Natural killer cell (primary cell): ENCODE data around the gene GDF15. TPM values are rescaled to one million over a fixed set of nuclear protein-coding genes. Genes with fewer than 3 reads are reported as not detected.

Experiments
- ATAC-seq, 3 donors: fragments of 150-1000 bp in 2 of 3; fragments of 200-7000 bp in 1 of 3; cut with Tn5 transposase; 1 replicate in 1 of 3; 2 replicates in 2 of 3; pipeline ENCODE4 v1.10.0; 2021; ENCODE audit warnings: mild to moderate bottlenecking in 2 of 3, moderate library complexity in 2 of 3
- DNase-seq, 2 donors: peaks; one replicate each; pipeline versions ENCODE4 v3.0.0 to v3.0.0-alpha.2; 2013 to 2021; ENCODE audit warnings: mixed read lengths in 1 of 2
- H3K27ac ChIP-seq: one replicate; pipeline ENCODE4 v1.5.1; 2013; ENCODE audit warnings: mild to moderate bottlenecking, low read length
- H3K27me3 ChIP-seq: one replicate; pipeline ENCODE4 v1.6.1; 2013; ENCODE audit warnings: low read length; ENCODE audit not compliant: control insufficient read depth, insufficient read depth
- H3K36me3 ChIP-seq: one replicate; pipeline ENCODE4 v1.6.1; 2013; ENCODE audit warnings: low read length; ENCODE audit not compliant: control insufficient read depth, insufficient read depth
- H3K4me1 ChIP-seq: one replicate; pipeline ENCODE4 v1.6.1; 2013; ENCODE audit warnings: low read length; ENCODE audit not compliant: control insufficient read depth, insufficient read depth
- H3K4me3 ChIP-seq: one replicate; pipeline ENCODE4 v1.5.1; 2013; ENCODE audit warnings: low read length
- H3K9me3 ChIP-seq: one replicate; pipeline ENCODE4 v1.6.1; 2013; ENCODE audit warnings: low read length; ENCODE audit not compliant: control insufficient read depth, insufficient read depth
- H3K27ac Mint-ChIP-seq, 2 donors: one replicate each; pipeline ENCODE4 v1.8.0; 2022; ENCODE audit warnings: mild to moderate bottlenecking in 2 of 2, mixed read lengths in 2 of 2, moderate library complexity in 1 of 2
- H3K27me3 Mint-ChIP-seq, 2 donors: one replicate each; pipeline ENCODE4 v1.8.0; 2022; ENCODE audit warnings: low read depth in 2 of 2, mixed read lengths in 2 of 2
- H3K36me3 Mint-ChIP-seq: one replicate; pipeline ENCODE4 v1.8.0; 2022; ENCODE audit warnings: mixed read lengths
- H3K4me1 Mint-ChIP-seq, 2 donors: one replicate each; pipeline ENCODE4 v1.8.0; 2022; ENCODE audit warnings: mixed read lengths in 2 of 2
- H3K4me3 Mint-ChIP-seq: one replicate; pipeline ENCODE4 v1.8.0; 2022; ENCODE audit warnings: mild to moderate bottlenecking, moderate library complexity, mixed read lengths
- H3K9me3 Mint-ChIP-seq, 2 donors: one replicate each; pipeline ENCODE4 v1.8.0; 2022; ENCODE audit warnings: mixed read lengths in 2 of 2
- CTCF ChIP-seq: fragments of 200-600 bp; IDR thresholded peaks from one replicate; pipeline ENCODE4 v1.8.0; 2022; ENCODE audit warnings: antibody characterized with exemption
- WGBS: methylation state at CpG from one replicate; pipeline ENCODE4 v1.1.7; 2013; ENCODE audit warnings: missing lambda C conversion rate; ENCODE audit not compliant: insufficient coverage; 5-methylcytosine and 5-hydroxymethylcytosine counted together
- intact Hi-C: fragments of 100-400 bp; cut with micrococcal nuclease; formaldehyde crosslinking; loops from one replicate; pipeline ENCODE4 v1.14.2; 2022
- total RNA-seq, 4 donors: library from RNA; stranded (reverse); fragments of 120-200 nt in 1 of 4; gene quantifications; one replicate each; pipeline versions ENCODE4 v1.2.3 to v1.2.4, GENCODE V29; 2013 to 2022

The GDF15 gene
- total RNA-seq, 3 donors from 2014 or later (not counting 1 experiment from before 2014, with no cell fraction given) = 0.85 to 1.5 TPM; not detected in 1

- Mint-ChIP-seq H3K9me3 (no peaks in the 10 kb centered on the region), H3K4me3 (peak overlapping the region; percentile 80), H3K27ac (no peak overlapping the region), H3K27me3 (no peaks in the 10 kb centered on the region), H3K4me1 (peaks cover 5 to 18% of the 10 kb centered on the region in 2 donors), H3K36me3 (no peaks in the 10 kb centered on the region)
- peaks cover 13% of the 10 kb centered on the region for H3K27me3 ChIP-seq
- WGBS = 91% methylated on average over 12 of the region's 14 CpGs
- TF ChIP-seq CTCF = no peak
- H3K27ac ChIP-seq = no peak overlapping the region
- H3K4me1 ChIP-seq = peaks cover 28% of the 10 kb centered on the region
- H3K9me3 ChIP-seq = no peaks in the 10 kb centered on the region
- DNase-seq = no peak
- intact Hi-C loops = no loop called here
- no peak for ATAC-seq
- no peak overlapping the region for H3K4me3 ChIP-seq
- no peaks in the 10 kb centered on the region for H3K36me3 ChIP-seq
Observed at GRCh38 chr19:18386543-18387271, 749 bp downstream of the GDF15 start.

GRCh38 chr19:18388100-18388959 is 2.4 kb downstream of the GDF15 start:
- H3K27me3 ChIP-seq = peaks cover 13% of the 10 kb centered on the region
- TF ChIP-seq CTCF = peak; percentile 100
- Mint-ChIP-seq H3K4me3 (peak overlapping the region; percentile 82), H3K36me3 (no peaks in the 10 kb centered on the region), H3K27ac (peak overlapping the region; percentile 53 to 83), H3K27me3 (no peaks in the 10 kb centered on the region), H3K4me1 (peaks cover 5 to 18% of the 10 kb centered on the region in 2 donors), H3K9me3 (no peaks in the 10 kb centered on the region)
- H3K4me3 ChIP-seq = peak overlapping the region; percentile 23
- H3K27ac ChIP-seq = no peak overlapping the region
- intact Hi-C loops = loop anchor here (1.0 kb wide), 1 partner anchor 22 kb away; no protein-coding TSS in a partner anchor
- no peaks in the 10 kb centered on the region for H3K9me3 ChIP-seq
- WGBS = 1% methylated on average over 86 of the region's 86 CpGs
- no peaks in the 10 kb centered on the region for H3K36me3 ChIP-seq
- DNase-seq (peak; percentile 82 to 88), ATAC-seq (peak; percentile 92 to 97 (median 95))
- peaks cover 42% of the 10 kb centered on the region for H3K4me1 ChIP-seq

GRCh38 chr19:18388960-18389725 is 3.2 kb downstream of the GDF15 start:
- WGBS = 90% methylated on average over 13 of the region's 13 CpGs
- peaks cover 5 to 18% of the 10 kb centered on the region in 2 donors for H3K4me1 Mint-ChIP-seq
- H3K27me3 Mint-ChIP-seq = peaks cover 0 to 3% of the 10 kb centered on the region in 2 donors
- Histone ChIP-seq H3K9me3 (no peaks in the 10 kb centered on the region), H3K27ac (no peak overlapping the region), H3K4me3 (no peak overlapping the region), H3K27me3 (peaks cover 13% of the 10 kb centered on the region), H3K4me1 (peaks cover 42% of the 10 kb centered on the region), H3K36me3 (no peaks in the 10 kb centered on the region)
- DNase-seq (no peak), ATAC-seq (no peak)
- H3K9me3 Mint-ChIP-seq = no peaks in the 10 kb centered on the region
- peak overlapping the region; percentile 82 for H3K4me3 Mint-ChIP-seq
- peak overlapping the region in 1 of 2 donors; percentile 50 for H3K27ac Mint-ChIP-seq
- intact Hi-C loops = loop anchor here (1.0 kb wide), 1 partner anchor 21 kb away; no protein-coding TSS in a partner anchor
- H3K36me3 Mint-ChIP-seq = no peaks in the 10 kb centered on the region
- TF ChIP-seq CTCF = no peak
